HCT116 (cell line): Measurements from ENCODE around the gene DELE1. TPM values are rescaled to one million over a fixed set of nuclear protein-coding genes. Genes with fewer than 3 reads are reported as not detected.

Experiments
- ATAC-seq: fragments of 200-7000 bp; cut with Tn5 transposase; 2 replicates; pipeline ENCODE4 v1.9.1; 2020; ENCODE audit warnings: mild to moderate bottlenecking, moderate library complexity
- BruUV-seq: library from RNA; stranded (reverse); fragments of 400-500 nt; replicated peaks from 2 replicates; lab custom pipeline; 2021; lab: Mats Ljungman, UMichigan
- CTCF ChIA-PET: fragments of 300-600 bp; sonication (Branson Sonifier 250); formaldehyde crosslinking; loops from one replicate; lab custom pipeline; 2021; ENCODE audit warnings: antibody characterized with exemption; lab: Charles Lee
- POLR2A ChIA-PET: fragments of 300-600, 350-600 bp; sonication (Branson Sonifier 250); formaldehyde crosslinking; loops from one replicate; lab custom pipeline; 2021; ENCODE audit warnings: antibody characterized with exemption; lab: Charles Lee
- RAD21 ChIA-PET, 2 experiments: fragments of 300-600 bp; sonication (Branson Sonifier 250); formaldehyde crosslinking; loops; one replicate each; lab custom pipeline; 2023; ENCODE audit warnings: low total read pairs in 2 of 2; ENCODE audit not compliant: uncharacterized antibody in 2 of 2, unreplicated experiment in 2 of 2, low non-redundant PET in 1 of 2; lab: Charles Lee
- DNase-seq: peaks from one replicate; pipeline ENCODE4 v3.0.0-alpha.2; 2010; ENCODE audit warnings: low read depth, low spot score
- H2AFZ ChIP-seq: fragments of 200-600 bp; shearing (Covaris generic), sonication (generic); 2 replicates; pipeline ENCODE4 v1.6.1; 2017; ENCODE audit warnings: low read depth, mixed run types, mixed read lengths, antibody characterized with exemption, low read length; ENCODE audit not compliant: poor library complexity, severe bottlenecking
- H3K27ac ChIP-seq: 2 replicates; pipeline ENCODE4 v1.5.1; 2012; ENCODE audit warnings: low read depth, low read length
- H3K27me3 ChIP-seq: fragments of 200-600 bp; sonication (generic); 2 replicates; pipeline ENCODE4 v1.6.1; 2016; ENCODE audit warnings: mixed run types, low read length, mixed read lengths; ENCODE audit not compliant: insufficient read depth
- H3K36me3 ChIP-seq, 2 experiments: fragments of 200-500 bp in 1 of 2; fragments of 200-600 bp in 1 of 2; sonication (Bioruptor generic) in 1 of 2; sonication (generic) in 1 of 2; 2 replicates each; pipeline versions ENCODE4 v1.5.1 to v1.6.1; 2014 to 2016; ENCODE audit warnings: low read length in 2 of 2, inconsistent platforms in 1 of 2, mixed read lengths in 1 of 2, mixed run types in 1 of 2; ENCODE audit not compliant: insufficient read depth in 2 of 2, control insufficient read depth in 1 of 2
- H3K4me1 ChIP-seq, 2 experiments: fragments of 200-600 bp in 1 of 2; sonication (generic) in 1 of 2; 2 replicates each; pipeline versions ENCODE4 v1.5.1 to v1.6.1; 2012 to 2017; ENCODE audit warnings: low read length in 2 of 2, inconsistent platforms in 1 of 2, mild to moderate bottlenecking in 1 of 2, mixed read lengths in 1 of 2, mixed run types in 1 of 2, moderate library complexity in 1 of 2; ENCODE audit not compliant: insufficient read depth in 2 of 2, control insufficient read depth in 1 of 2
- H3K4me2 ChIP-seq: fragments of 200-600 bp; sonication (generic); 2 replicates; pipeline ENCODE4 v1.6.1; 2017; ENCODE audit warnings: mixed run types, low read length, mixed read lengths
- H3K4me3 ChIP-seq, 2 experiments: fragments of 200-600 bp in 1 of 2; sonication (generic) in 1 of 2; replicated peaks in 1 of 2; 2 replicates each; pipeline ENCODE4 v1.5.1; 2011 to 2016; ENCODE audit warnings: low read length in 2 of 2, control low read depth in 1 of 2, low read depth in 1 of 2, mild to moderate bottlenecking in 1 of 2, mixed read lengths in 1 of 2, mixed run types in 1 of 2
- H3K79me2 ChIP-seq: fragments of 200-600 bp; sonication (generic); 2 replicates; pipeline ENCODE4 v1.6.1; 2017; ENCODE audit warnings: mild to moderate bottlenecking, mixed run types, low read length, moderate library complexity, mixed read lengths; ENCODE audit not compliant: insufficient read depth
- H3K9ac ChIP-seq: fragments of 200-600 bp; sonication (generic); 2 replicates; pipeline ENCODE4 v1.6.1; 2016; ENCODE audit warnings: low read length, mixed read lengths
- H3K9me2 ChIP-seq: fragments of 200-600 bp; sonication (generic), shearing (Covaris generic); 2 replicates; pipeline ENCODE4 v1.6.1; 2017; ENCODE audit warnings: mixed run types, mild to moderate bottlenecking, moderate library complexity; ENCODE audit not compliant: insufficient read depth
- H3K9me3 ChIP-seq, 2 experiments: fragments of 200-500 bp in 1 of 2; fragments of 200-600 bp in 1 of 2; sonication (Bioruptor generic) in 1 of 2; sonication (generic) in 1 of 2; 2 replicates each; pipeline ENCODE4 v1.6.1; 2014 to 2017; ENCODE audit warnings: low read length in 2 of 2, mixed read lengths in 2 of 2, inconsistent platforms in 1 of 2, low read depth in 1 of 2, mild to moderate bottlenecking in 1 of 2, mixed run types in 1 of 2, moderate library complexity in 1 of 2; ENCODE audit not compliant: control insufficient read depth in 1 of 2, insufficient read depth in 1 of 2
- H4K20me1 ChIP-seq: fragments of 200-600 bp; sonication (generic), shearing (Covaris generic); 2 replicates; pipeline ENCODE4 v1.6.1; 2017; ENCODE audit warnings: mixed run types, mild to moderate bottlenecking, moderate library complexity; ENCODE audit not compliant: insufficient read depth
- CBX3 ChIP-seq: IDR thresholded peaks from 2 replicates; pipeline ENCODE4 v1.6.1; 2012; ENCODE audit warnings: low read depth
- CEBPB ChIP-seq: IDR thresholded peaks from 2 replicates; pipeline ENCODE4 v1.6.1; 2012; ENCODE audit warnings: low read depth
- ELF1 ChIP-seq: IDR thresholded peaks from 2 replicates; pipeline ENCODE4 v1.6.1; 2012; ENCODE audit warnings: low read depth, borderline replicate concordance
- EZH2 ChIP-seq: fragments of 200-600 bp; sonication (generic); IDR thresholded peaks from 2 replicates; pipeline ENCODE4 v1.6.1; 2017; ENCODE audit warnings: antibody characterized with exemption, mixed run types
- FOSL1 ChIP-seq: IDR thresholded peaks from 2 replicates; pipeline ENCODE4 v1.6.1; 2012; ENCODE audit warnings: low read depth
- JUND ChIP-seq: IDR thresholded peaks from 2 replicates; pipeline ENCODE4 v1.6.1; 2012
- POLR2AphosphoS5 ChIP-seq: IDR thresholded peaks from 2 replicates; pipeline ENCODE4 v1.6.1; 2011; ENCODE audit warnings: mild to moderate bottlenecking, low read depth, low read length, moderate library complexity
- SRF ChIP-seq: IDR thresholded peaks from 2 replicates; pipeline ENCODE4 v1.6.1; 2012; ENCODE audit warnings: low read depth
- ZBTB33 ChIP-seq: IDR thresholded peaks from 2 replicates; pipeline ENCODE4 v1.6.1; 2011; ENCODE audit warnings: mild to moderate bottlenecking, low read length, moderate library complexity; ENCODE audit not compliant: insufficient replicate concordance; ENCODE audit errors: extremely low read depth
- intact Hi-C: fragments of 100-400 bp; cut with micrococcal nuclease; formaldehyde crosslinking; loops from 2 replicates; pipeline ENCODE4 v1.10.0; 2022
- total RNA-seq: library from RNA; stranded (reverse); gene quantifications from one replicate; pipeline ENCODE4 v1.2.1, GENCODE V29; 2021; ENCODE audit not compliant: unreplicated experiment

Gene DELE1
- total RNA-seq, 1 experiment from 2014 or later: 74.1 TPM

GRCh38 chr5:141928051-141928450 is 4.4 kb downstream of the DELE1 start:
- BruUV-seq: no TSS peak
- Histone ChIP-seq H3K27ac (no peak overlapping the region), H2AFZ (no peak overlapping the region), H3K9me2 (no peaks in the 10 kb centered on the region), H3K4me1 (peaks cover 4 to 5% of the 10 kb centered on the region in 2 experiments; a peak in 2 of 4 replicates), H4K20me1 (no peaks in the 10 kb centered on the region), H3K79me2 (peaks cover 28% of the 10 kb centered on the region), H3K36me3 (peaks cover 38 to 64% of the 10 kb centered on the region in 2 experiments), H3K4me3 (no peak overlapping the region), H3K9ac (no peak overlapping the region), H3K9me3 (no peaks in the 10 kb centered on the region), H3K4me2 (no peak overlapping the region), H3K27me3 (no peaks in the 10 kb centered on the region)
- intact Hi-C loops: no loop called here
- no peak for DNase-seq
- ChIA-PET CTCF (no interaction called here), POLR2A (no interaction called here), RAD21 (no interaction called here)
- TF ChIP-seq ELF1: no peak
- TF ChIP-seq ZBTB33: no peak
- TF ChIP-seq CBX3: no peak
- no peak for TF ChIP-seq FOSL1
- no peak for TF ChIP-seq SRF
- TF ChIP-seq JUND: no peak
- TF ChIP-seq POLR2AphosphoS5: no peak
- TF ChIP-seq CEBPB: no peak
- TF ChIP-seq EZH2: no peak
- no peak for ATAC-seq
